ENCODE results near the gene DNER. TPM values are rescaled to one million over a fixed set of nuclear protein-coding genes. Genes with fewer than 3 reads are reported as not detected.

Gene DNER
- total RNA-seq, 1 experiment from 2014 or later: 3.7 TPM

DNA sequence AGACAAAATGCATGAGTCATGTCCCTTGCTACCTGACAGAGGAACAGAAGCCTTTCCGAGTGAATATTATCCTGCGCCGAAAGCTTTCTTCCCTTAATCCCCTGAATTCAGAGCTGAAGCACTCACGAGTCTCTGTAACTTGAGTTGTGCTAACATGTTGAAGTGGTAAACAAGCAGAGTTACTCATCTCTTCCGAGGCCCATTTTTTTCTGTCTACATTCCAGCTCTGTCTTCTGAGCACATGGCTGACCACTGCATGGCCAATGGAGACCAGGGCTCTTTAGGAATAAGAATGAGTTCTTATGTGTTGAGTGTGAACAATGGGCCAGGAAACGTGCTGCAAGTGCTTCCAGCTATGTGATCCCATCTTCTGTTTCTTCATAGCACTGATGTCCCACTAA, 370.2 kb downstream of the DNER start (continued):
- TF ChIP-seq ESRRA (CRISPR knock-in tag; IDR thresholded peaks at IDR 0.05; ENCODE audit: borderline replicate concordance): no peak

DNA sequence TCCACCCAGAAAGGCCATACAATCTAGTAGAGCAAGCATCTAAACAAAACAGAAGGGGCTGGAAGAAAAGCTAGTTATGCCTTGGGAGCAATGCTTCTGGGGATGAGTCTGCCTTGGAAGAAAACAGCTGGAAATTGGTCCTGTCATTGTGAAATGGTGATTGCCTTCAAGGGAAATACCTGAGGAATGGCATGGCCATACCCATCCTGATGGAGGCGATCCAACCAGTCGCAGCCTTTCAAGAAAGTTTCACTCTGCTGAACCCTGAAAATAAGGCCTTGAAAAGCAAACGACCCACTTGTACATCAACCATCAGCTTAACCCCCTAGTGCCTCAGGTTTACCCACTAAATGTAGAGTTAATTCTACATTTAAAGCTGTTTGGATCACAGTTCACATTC, 370.7 kb downstream of the DNER start:
- ATAC-seq: no peak
- H3K4me1 Mint-ChIP-seq: no peaks in the 10 kb centered on the region
- H3K27me3 Mint-ChIP-seq (ENCODE audit: low read depth): no peaks in the 10 kb centered on the region
- CTCF ChIA-PET: interaction anchor here (1.8 to 4.6 kb wide), 2 partner anchors 88 to 243 kb away, joined by 7 to 46 read pairs; no protein-coding TSS in a partner anchor
- POLR2A ChIA-PET: no interaction called here
- no peak for TF ChIP-seq ZNF138 (CRISPR knock-in tag; conservative IDR thresholded peaks at IDR 0.05)
- TF ChIP-seq ZNF121 (CRISPR knock-in tag; IDR thresholded peaks at IDR 0.05): no peak
- TF ChIP-seq JUN (CRISPR knock-in tag; IDR thresholded peaks at IDR 0.05): no peak
- no peak for TF ChIP-seq ZNF396 (CRISPR knock-in tag; IDR thresholded peaks at IDR 0.05; ENCODE audit: borderline replicate concordance)
- peaks cover 8% of the 10 kb centered on the region for H3K9me3 Mint-ChIP-seq
- no peak overlapping the region for H3K27ac Mint-ChIP-seq
- H3K36me3 Mint-ChIP-seq: peaks cover 3% of the 10 kb centered on the region; the same call in 1 of the 2 replicates
- no peak overlapping the region for H3K4me3 Mint-ChIP-seq
- DNase-seq (ENCODE audit: low spot score): no peak

DNA sequence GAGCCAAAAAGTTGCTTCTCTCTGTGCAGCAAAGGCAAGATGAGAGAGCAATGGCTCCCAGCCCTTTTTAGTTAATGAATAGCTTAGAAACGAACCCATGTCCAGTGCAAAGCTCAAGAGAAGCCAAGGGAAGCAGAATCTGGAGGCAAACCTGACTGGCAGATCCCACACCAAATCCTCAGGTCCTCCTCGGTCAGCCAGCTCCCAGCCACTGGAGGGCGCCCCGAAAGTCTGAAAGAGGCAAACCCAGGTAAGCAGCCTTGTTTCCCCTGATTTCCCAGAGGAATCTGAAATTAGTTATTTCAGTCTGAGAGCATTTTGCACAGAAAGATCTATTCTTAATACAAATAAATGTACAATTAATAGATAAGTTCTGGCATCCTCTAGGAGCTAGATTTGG, 372.0 kb downstream of the DNER start:
- ChIA-PET CTCF (interaction anchor here (0.7 to 4.6 kb wide), 16 partner anchors 9 to 310 kb away, joined by 3 to 46 read pairs (median 4); no protein-coding TSS in a partner anchor), POLR2A (interaction anchor here (0.6 kb wide), 1 partner anchor 1293 kb away, joined by 3 read pairs; no protein-coding TSS in a partner anchor)
- DNase-seq (ENCODE audit: low spot score) (peak; percentile 83), ATAC-seq (peak; percentile 91)
- no peak for TF ChIP-seq ETV6 (CRISPR knock-in tag; IDR thresholded peaks at IDR 0.05)
- TF ChIP-seq, protein P1, sequence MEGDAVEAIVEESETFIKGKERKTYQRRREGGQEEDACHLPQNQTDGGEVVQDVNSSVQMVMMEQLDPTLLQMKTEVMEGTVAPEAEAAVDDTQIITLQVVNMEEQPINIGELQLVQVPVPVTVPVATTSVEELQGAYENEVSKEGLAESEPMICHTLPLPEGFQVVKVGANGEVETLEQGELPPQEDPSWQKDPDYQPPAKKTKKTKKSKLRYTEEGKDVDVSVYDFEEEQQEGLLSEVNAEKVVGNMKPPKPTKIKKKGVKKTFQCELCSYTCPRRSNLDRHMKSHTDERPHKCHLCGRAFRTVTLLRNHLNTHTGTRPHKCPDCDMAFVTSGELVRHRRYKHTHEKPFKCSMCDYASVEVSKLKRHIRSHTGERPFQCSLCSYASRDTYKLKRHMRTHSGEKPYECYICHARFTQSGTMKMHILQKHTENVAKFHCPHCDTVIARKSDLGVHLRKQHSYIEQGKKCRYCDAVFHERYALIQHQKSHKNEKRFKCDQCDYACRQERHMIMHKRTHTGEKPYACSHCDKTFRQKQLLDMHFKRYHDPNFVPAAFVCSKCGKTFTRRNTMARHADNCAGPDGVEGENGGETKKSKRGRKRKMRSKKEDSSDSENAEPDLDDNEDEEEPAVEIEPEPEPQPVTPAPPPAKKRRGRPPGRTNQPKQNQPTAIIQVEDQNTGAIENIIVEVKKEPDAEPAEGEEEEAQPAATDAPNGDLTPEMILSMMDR (IDR thresholded peaks at IDR 0.05): peak; percentile 42; the same call in 1 of the 2 replicates
- Mint-ChIP-seq H3K9me3 (no peaks in the 10 kb centered on the region), H3K27ac (no peak overlapping the region), H3K4me1 (no peaks in the 10 kb centered on the region), H3K4me3 (no peak overlapping the region), H3K27me3 (ENCODE audit: low read depth) (no peaks in the 10 kb centered on the region), H3K36me3 (no peaks in the 10 kb centered on the region)

DNA sequence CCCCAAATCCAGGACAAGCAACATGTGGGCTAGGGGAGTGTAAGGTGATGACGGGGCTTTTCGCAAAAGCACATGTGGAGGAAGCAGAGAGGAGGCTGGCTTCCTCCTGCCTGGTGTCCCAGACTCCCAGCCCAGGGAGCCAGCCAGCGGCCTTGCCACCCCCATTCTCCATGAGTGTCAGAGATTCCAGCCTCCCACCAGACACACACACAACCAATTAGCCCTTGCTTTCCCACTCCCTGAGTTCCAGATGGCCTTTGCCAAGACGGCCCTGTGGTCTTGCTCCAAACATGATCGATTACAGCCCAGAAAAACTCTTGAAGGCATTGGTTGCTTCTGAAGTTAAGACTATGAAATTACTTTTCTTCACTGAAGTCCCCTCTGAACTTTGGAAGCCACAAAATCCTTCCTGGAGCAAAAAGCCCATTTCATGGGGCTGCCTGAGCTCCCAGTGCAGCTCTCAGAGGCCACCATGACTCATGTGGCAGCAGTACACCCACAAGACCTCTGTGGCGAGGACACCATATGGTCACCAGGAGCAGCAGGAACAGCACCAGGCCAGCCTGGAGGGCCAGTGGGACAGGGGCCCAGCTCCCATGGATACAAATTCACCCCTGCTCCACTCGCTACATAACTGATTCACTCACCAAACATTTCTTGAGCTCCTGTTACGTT, 374.1 kb downstream of the DNER start:
- Mint-ChIP-seq H3K27me3 (ENCODE audit: low read depth) (no peaks in the 10 kb centered on the region), H3K36me3 (no peaks in the 10 kb centered on the region), H3K4me1 (no peaks in the 10 kb centered on the region), H3K9me3 (no peaks in the 10 kb centered on the region), H3K4me3 (no peak overlapping the region), H3K27ac (no peak overlapping the region)
- ATAC-seq (no peak), DNase-seq (ENCODE audit: low spot score) (no peak)
- POLR2A ChIA-PET: no interaction called here
- TF ChIP-seq CBFB (CRISPR knock-in tag; IDR thresholded peaks at IDR 0.05; ENCODE audit: low read depth): no peak
- TF ChIP-seq TEAD1 (CRISPR knock-in tag; IDR thresholded peaks at IDR 0.05): no peak
- TF ChIP-seq KAT7 (CRISPR knock-in tag; IDR thresholded peaks at IDR 0.05; ENCODE audit: borderline replicate concordance): no peak
- TF ChIP-seq, protein P2, sequence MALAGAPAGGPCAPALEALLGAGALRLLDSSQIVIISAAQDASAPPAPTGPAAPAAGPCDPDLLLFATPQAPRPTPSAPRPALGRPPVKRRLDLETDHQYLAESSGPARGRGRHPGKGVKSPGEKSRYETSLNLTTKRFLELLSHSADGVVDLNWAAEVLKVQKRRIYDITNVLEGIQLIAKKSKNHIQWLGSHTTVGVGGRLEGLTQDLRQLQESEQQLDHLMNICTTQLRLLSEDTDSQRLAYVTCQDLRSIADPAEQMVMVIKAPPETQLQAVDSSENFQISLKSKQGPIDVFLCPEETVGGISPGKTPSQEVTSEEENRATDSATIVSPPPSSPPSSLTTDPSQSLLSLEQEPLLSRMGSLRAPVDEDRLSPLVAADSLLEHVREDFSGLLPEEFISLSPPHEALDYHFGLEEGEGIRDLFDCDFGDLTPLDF (CRISPR knock-in tag; IDR thresholded peaks at IDR 0.05): no peak
- TF ChIP-seq, protein P3, sequence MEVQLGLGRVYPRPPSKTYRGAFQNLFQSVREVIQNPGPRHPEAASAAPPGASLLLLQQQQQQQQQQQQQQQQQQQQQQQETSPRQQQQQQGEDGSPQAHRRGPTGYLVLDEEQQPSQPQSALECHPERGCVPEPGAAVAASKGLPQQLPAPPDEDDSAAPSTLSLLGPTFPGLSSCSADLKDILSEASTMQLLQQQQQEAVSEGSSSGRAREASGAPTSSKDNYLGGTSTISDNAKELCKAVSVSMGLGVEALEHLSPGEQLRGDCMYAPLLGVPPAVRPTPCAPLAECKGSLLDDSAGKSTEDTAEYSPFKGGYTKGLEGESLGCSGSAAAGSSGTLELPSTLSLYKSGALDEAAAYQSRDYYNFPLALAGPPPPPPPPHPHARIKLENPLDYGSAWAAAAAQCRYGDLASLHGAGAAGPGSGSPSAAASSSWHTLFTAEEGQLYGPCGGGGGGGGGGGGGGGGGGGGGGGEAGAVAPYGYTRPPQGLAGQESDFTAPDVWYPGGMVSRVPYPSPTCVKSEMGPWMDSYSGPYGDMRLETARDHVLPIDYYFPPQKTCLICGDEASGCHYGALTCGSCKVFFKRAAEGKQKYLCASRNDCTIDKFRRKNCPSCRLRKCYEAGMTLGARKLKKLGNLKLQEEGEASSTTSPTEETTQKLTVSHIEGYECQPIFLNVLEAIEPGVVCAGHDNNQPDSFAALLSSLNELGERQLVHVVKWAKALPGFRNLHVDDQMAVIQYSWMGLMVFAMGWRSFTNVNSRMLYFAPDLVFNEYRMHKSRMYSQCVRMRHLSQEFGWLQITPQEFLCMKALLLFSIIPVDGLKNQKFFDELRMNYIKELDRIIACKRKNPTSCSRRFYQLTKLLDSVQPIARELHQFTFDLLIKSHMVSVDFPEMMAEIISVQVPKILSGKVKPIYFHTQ (CRISPR knock-in tag; IDR thresholded peaks at IDR 0.05): no peak
- TF ChIP-seq RORB (CRISPR knock-in tag; IDR thresholded peaks at IDR 0.05): no peak
- no peak for TF ChIP-seq ZBTB21 (CRISPR knock-in tag; IDR thresholded peaks at IDR 0.05; ENCODE audit: borderline replicate concordance)
- TF ChIP-seq GRHL2 (CRISPR knock-in tag; IDR thresholded peaks at IDR 0.05; ENCODE audit: insufficient replicate concordance, severe bottlenecking): no peak
- TF ChIP-seq ZNF423 (CRISPR knock-in tag; IDR thresholded peaks at IDR 0.05): no peak
- TF ChIP-seq SOX15 (CRISPR knock-in tag; IDR thresholded peaks at IDR 0.05): no peak
- TF ChIP-seq, protein P4, sequence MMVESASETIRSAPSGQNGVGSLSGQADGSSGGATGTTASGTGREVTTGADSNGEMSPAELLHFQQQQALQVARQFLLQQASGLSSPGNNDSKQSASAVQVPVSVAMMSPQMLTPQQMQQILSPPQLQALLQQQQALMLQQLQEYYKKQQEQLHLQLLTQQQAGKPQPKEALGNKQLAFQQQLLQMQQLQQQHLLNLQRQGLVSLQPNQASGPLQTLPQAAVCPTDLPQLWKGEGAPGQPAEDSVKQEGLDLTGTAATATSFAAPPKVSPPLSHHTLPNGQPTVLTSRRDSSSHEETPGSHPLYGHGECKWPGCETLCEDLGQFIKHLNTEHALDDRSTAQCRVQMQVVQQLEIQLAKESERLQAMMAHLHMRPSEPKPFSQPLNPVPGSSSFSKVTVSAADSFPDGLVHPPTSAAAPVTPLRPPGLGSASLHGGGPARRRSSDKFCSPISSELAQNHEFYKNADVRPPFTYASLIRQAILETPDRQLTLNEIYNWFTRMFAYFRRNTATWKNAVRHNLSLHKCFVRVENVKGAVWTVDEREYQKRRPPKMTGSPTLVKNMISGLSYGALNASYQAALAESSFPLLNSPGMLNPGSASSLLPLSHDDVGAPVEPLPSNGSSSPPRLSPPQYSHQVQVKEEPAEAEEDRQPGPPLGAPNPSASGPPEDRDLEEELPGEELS (CRISPR knock-in tag; IDR thresholded peaks at IDR 0.05): no peak
- no peak for TF ChIP-seq ETV6 (CRISPR knock-in tag; IDR thresholded peaks at IDR 0.05)
- TF ChIP-seq, protein P5, sequence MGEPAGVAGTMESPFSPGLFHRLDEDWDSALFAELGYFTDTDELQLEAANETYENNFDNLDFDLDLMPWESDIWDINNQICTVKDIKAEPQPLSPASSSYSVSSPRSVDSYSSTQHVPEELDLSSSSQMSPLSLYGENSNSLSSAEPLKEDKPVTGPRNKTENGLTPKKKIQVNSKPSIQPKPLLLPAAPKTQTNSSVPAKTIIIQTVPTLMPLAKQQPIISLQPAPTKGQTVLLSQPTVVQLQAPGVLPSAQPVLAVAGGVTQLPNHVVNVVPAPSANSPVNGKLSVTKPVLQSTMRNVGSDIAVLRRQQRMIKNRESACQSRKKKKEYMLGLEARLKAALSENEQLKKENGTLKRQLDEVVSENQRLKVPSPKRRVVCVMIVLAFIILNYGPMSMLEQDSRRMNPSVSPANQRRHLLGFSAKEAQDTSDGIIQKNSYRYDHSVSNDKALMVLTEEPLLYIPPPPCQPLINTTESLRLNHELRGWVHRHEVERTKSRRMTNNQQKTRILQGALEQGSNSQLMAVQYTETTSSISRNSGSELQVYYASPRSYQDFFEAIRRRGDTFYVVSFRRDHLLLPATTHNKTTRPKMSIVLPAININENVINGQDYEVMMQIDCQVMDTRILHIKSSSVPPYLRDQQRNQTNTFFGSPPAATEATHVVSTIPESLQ (CRISPR knock-in tag; IDR thresholded peaks at IDR 0.05): no peak
- CTCF ChIA-PET: interaction anchor here (4.6 kb wide), 1 partner anchor 246 kb away, joined by 46 read pairs; no protein-coding TSS in a partner anchor

All from WTC11 (cell line).